Measurements from ENCODE around the gene RNU2-63P. TPM values are rescaled to one million over a fixed set of nuclear protein-coding genes. Genes with fewer than 3 reads are reported as not detected.

The RNU2-63P gene
- polyA plus RNA-seq, result not detected in 2 replicates

DNA sequence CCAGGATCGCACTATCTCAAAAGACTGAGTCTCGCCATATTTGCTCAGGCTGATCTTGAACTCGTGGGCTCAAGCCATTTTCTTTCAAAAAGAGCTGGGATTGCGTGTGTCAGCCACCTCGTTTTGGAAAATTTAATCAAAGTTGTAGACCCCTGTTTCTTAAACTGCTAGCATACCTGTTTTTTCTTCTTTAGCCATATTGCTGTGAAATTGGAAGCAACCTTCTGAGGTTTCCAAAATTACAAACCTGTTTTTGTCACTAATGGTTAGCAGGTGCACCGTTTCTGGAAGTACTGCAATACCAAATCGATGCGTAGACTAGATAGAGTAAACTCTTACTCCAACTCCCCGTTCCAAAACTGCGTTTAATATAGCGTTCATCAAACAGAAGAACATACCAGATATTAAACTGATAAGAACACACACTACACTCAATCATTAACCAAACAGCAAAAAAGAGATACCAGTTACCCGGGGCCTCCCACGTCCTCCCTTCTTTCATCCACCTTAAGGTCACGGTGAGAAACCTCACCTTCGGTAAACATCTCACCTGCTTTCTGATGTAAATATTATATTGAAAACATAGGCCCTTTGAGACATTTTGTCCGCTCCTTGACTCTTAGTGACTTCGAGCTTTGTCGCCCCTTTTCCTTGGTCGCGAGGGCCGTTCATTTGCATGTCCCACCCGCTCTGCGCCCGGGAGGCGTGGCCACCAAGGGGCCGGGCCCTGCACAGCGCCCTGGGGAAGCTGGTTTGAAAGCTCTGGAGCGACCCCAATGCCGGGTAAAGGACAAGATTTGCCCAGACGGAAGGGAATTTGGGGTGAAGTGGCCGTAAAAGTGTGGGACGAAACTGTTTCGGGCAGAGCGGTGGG is at the start of gene RNU2-63P:
RNU2-63P (minus strand) TSS at position 462 of the 874 bp plus-strand sequence.

DNA sequence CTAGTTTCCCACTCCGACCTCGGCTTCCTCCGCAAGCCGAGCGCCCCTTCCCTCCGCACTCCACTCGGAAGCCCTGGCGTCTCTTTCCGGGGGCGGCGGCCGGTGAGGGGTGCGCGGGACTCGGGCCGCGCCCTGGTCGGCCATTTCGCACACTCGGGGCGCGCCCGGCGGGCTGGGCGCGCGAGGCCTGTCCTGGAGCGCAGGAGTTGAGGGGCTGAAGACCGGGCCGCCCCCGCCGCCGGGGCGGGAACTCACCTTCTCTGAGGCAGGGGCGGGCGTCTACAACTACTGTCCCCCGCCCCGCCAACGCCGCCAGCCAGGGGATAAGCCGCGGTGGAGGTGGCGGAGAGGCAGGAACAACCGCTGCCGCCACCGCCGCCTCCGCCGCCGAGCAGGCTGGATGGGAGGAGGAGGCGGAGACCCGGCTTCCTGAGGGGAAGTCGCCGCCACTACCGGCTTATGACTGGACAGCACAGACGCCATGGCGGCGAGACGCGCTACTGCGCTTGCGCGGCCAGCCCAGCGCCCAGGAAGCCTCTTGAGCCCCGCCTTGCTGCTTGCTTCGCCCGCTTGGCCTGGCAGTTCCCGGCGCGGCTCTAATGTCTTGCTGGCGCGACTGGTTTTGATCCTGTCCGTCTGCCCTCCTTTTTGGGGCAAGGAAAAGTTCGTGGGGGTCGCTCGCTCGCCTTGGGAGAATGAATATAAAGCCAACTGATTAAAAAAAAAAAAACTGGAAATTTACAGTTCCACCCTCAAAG is 39.2 kb upstream of the RNU2-63P start, which contains the start of gene KRCC1:
KRCC1 (minus strand) TSS at position 413 of the 758 bp plus-strand sequence. CDS start 27,220 bp downstream, outside the sequence.

Other genes starting within 250 kb of the RNU2-63P start
- gene RGPD2, start 190.8 kb downstream of the RNU2-63P start, polyA plus RNA-seq, result not detected in 2 replicates
- 18.2 and 27.9 TPM in 2 replicates for gene KRCC1, start 39.2 kb upstream of the RNU2-63P start, polyA plus RNA-seq
- gene SMYD1, start 51.3 kb upstream of the RNU2-63P start, polyA plus RNA-seq, result 0.16 TPM in 1 of 2 replicates, not detected in the other
- gene FABP1, start 111.5 kb upstream of the RNU2-63P start, polyA plus RNA-seq, result not detected in 2 replicates
- 1.1 and 3.0 TPM in 2 replicates for gene THNSL2, start 153.8 kb upstream of the RNU2-63P start, polyA plus RNA-seq